ENCODE results near the gene NFIA. TPM values are rescaled to one million over a fixed set of nuclear protein-coding genes. Genes with fewer than 3 reads are reported as not detected.

The NFIA gene
- total RNA-seq, 1 donor from 2014 or later, result 1.2 TPM

GRCh38 chr1:61152469-61153105 is 70.2 kb downstream of the NFIA start:
- DNase-seq (ENCODE audit: low spot score, unreplicated experiment), result no peak
- Mint-ChIP-seq H3K9me3 (ENCODE audit: low read depth) (no peaks in the 10 kb centered on the region), H3K4me3 (ENCODE audit: low read depth) (no peak overlapping the region), H3K36me3 (ENCODE audit: insufficient read depth) (no peaks in the 10 kb centered on the region), H3K27me3 (peaks cover 61% of the 10 kb centered on the region), H3K4me1 (ENCODE audit: low read depth) (peaks cover 33% of the 10 kb centered on the region), H3K27ac (peak overlapping the region; percentile 83)
- TF ChIP-seq, protein P1, sequence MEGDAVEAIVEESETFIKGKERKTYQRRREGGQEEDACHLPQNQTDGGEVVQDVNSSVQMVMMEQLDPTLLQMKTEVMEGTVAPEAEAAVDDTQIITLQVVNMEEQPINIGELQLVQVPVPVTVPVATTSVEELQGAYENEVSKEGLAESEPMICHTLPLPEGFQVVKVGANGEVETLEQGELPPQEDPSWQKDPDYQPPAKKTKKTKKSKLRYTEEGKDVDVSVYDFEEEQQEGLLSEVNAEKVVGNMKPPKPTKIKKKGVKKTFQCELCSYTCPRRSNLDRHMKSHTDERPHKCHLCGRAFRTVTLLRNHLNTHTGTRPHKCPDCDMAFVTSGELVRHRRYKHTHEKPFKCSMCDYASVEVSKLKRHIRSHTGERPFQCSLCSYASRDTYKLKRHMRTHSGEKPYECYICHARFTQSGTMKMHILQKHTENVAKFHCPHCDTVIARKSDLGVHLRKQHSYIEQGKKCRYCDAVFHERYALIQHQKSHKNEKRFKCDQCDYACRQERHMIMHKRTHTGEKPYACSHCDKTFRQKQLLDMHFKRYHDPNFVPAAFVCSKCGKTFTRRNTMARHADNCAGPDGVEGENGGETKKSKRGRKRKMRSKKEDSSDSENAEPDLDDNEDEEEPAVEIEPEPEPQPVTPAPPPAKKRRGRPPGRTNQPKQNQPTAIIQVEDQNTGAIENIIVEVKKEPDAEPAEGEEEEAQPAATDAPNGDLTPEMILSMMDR (IDR thresholded peaks at IDR 0.05; ENCODE audit: unreplicated experiment), result no peak

DNA sequence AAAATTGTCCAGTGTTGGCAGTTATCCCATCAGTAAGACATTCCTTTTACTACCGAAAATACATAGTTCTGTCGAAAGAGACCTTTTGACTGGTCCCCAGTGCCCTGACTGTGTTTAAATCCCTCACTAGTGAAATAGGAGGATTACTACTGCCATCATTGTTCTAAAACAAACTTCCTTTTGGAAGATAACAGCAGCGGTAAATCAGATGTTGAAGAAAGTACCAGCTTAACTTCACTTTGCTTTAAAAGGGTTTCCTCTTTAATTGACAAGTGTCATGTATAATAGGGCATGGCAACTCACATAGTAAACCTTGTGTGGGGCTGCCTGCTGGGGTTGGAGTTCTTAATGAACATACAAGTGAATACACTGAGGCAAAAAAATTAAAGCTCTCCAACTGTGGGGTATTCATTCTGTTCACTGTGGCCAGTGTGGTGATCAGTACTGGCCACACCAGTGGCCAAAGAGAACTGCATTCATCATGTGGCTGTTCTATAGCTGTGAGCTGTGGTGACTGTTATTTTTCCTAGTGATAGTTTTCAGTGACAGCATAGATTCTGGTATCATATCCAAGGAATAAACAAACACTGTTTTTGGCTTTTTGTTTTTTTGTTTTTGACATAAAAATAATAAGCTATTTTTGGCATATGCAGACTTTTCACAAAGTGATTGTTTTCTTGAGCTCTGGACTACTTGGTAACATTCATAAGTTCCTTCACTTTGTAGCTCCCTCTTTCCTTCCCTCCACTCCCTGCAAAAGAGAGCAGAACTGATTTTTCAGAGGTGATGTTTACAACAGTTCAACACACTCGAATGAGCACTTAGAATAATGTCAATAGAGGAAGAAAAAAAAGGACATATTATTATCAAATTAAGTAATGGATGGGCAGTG is 74.5 kb downstream of the NFIA start:
- H3K4me1 Mint-ChIP-seq (ENCODE audit: low read depth), result peaks cover 20% of the 10 kb centered on the region
- DNase-seq (ENCODE audit: low spot score, unreplicated experiment), result no peak

DNA sequence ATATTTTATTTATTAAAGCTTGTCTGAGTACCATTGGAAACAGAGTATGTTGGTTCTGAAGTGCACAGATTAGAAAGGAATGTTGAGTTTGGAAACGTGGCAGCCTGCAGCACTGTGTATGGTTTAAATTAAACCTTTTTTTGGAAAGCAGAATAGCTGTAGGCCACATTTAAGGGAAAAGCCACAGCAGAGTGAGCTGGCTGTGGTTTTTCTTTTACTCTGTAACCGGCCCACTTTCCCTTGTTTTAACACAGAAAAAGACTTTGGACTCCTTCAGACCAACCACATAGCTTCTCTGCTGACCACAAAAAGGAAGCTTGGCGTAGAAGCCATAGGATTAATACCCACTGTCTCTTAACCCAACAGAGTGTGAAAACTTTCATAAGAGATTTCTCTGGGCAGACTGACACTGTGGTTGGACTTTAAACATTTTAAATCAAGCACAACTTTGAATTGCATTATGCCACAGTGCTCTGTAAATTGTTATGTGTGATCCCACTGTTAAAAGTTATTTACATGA is 75.2 kb downstream of the NFIA start:
- Mint-ChIP-seq H3K4me1 (ENCODE audit: low read depth) (peaks cover 15% of the 10 kb centered on the region), H3K36me3 (ENCODE audit: insufficient read depth) (no peaks in the 10 kb centered on the region), H3K4me3 (ENCODE audit: low read depth) (no peak overlapping the region), H3K27me3 (peaks cover 52% of the 10 kb centered on the region), H3K27ac (no peak overlapping the region), H3K9me3 (ENCODE audit: low read depth) (no peaks in the 10 kb centered on the region)
- no peak for DNase-seq (ENCODE audit: low spot score, unreplicated experiment)
- TF ChIP-seq, protein P1 (IDR thresholded peaks at IDR 0.05; ENCODE audit: unreplicated experiment), result no peak

More for the DNA sequence above, 74.5 kb downstream of the NFIA start:
- Mint-ChIP-seq H3K27ac (no peak overlapping the region), H3K4me3 (ENCODE audit: low read depth) (no peak overlapping the region), H3K9me3 (ENCODE audit: low read depth) (no peaks in the 10 kb centered on the region), H3K36me3 (ENCODE audit: insufficient read depth) (no peaks in the 10 kb centered on the region), H3K27me3 (peaks cover 52% of the 10 kb centered on the region)
- TF ChIP-seq, protein P1 (IDR thresholded peaks at IDR 0.05; ENCODE audit: unreplicated experiment), result no peak

DNA sequence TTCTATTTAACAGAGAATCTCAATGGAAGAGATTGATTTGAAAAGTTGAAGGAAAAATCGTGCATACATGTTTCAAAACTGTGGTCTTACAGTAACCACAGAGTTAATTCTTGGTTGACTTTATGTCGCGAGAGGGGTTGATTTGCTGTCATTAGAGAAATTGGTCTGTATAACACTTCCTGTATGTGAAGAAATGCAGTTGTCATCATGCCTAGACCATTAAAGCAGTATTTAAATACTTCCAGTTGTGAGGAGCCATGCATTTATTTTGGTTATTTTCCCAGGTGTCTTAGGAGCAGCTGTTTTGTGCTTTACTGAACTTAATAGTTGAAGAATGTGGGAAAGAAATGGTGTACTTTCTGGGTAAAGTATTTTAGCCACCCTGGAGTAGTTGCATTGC is 76.2 kb downstream of the NFIA start:
- TF ChIP-seq, protein P1 (IDR thresholded peaks at IDR 0.05; ENCODE audit: unreplicated experiment), result no peak
- no peak overlapping the region for H3K4me3 Mint-ChIP-seq (ENCODE audit: low read depth)
- H3K27me3 Mint-ChIP-seq, result peaks cover 55% of the 10 kb centered on the region

DNA sequence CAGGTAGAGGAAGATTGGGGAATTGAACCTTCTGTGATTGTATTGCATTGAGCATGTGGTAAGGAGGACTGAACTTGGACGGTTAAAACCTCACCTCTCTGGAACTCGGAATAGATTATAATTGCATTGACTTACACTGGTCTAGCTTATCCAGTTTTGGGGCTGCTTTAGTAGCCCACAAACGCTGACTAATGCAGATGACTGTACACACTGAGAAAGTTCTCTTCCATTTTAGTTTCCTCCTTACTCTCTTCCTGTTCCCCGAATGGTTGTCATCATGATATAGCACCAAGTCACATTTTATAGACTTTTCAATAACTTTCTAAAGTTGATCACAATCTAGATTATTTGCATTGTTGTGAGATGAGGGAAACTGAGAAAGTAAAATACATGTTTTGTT is 78.2 kb downstream of the NFIA start:
- Mint-ChIP-seq H3K4me3 (ENCODE audit: low read depth) (no peak overlapping the region), H3K27ac (no peak overlapping the region), H3K4me1 (ENCODE audit: low read depth) (peaks cover 1% of the 10 kb centered on the region), H3K36me3 (ENCODE audit: insufficient read depth) (no peaks in the 10 kb centered on the region), H3K9me3 (ENCODE audit: low read depth) (no peaks in the 10 kb centered on the region), H3K27me3 (peaks cover 55% of the 10 kb centered on the region)
- TF ChIP-seq, protein P1 (IDR thresholded peaks at IDR 0.05; ENCODE audit: unreplicated experiment), result no peak
- DNase-seq (ENCODE audit: low spot score, unreplicated experiment), result no peak

More for the DNA sequence above, 76.2 kb downstream of the NFIA start:
- H3K36me3 Mint-ChIP-seq (ENCODE audit: insufficient read depth), result no peaks in the 10 kb centered on the region
- DNase-seq (ENCODE audit: low spot score, unreplicated experiment), result no peak
- peaks cover 4% of the 10 kb centered on the region for H3K4me1 Mint-ChIP-seq (ENCODE audit: low read depth)
- no peaks in the 10 kb centered on the region for H3K9me3 Mint-ChIP-seq (ENCODE audit: low read depth)
- H3K27ac Mint-ChIP-seq, result no peak overlapping the region

Measured in progenitor cell of endocrine pancreas (in vitro differentiated cells).